K562 (cell line): ENCODE data around the gene WDR55. TPM values are rescaled to one million over a fixed set of nuclear protein-coding genes. Genes with fewer than 3 reads are reported as not detected.

Source experiments
- ARID3A ChIP-seq: IDR thresholded peaks from 2 replicates; pipeline ENCODE4 v1.6.1; 2012; ENCODE audit warnings: low read depth, low read length, improper control_type of control experiment, borderline replicate concordance
- BMI1 ChIP-seq: fragments of 150-350 bp; IDR thresholded peaks from 2 replicates; pipeline ENCODE4 v1.6.1; 2014; ENCODE audit warnings: low read length
- BRF1 ChIP-seq: IDR thresholded peaks from 3 replicates; pipeline ENCODE4 v1.6.1; 2011; ENCODE audit warnings: borderline replicate concordance, mild to moderate bottlenecking; ENCODE audit not compliant: insufficient read length; ENCODE audit errors: extremely low read depth
- CBFA2T2 ChIP-seq: fragments of 450-650 bp; conservative IDR thresholded peaks from 2 replicates; pipeline ENCODE4 v1.6.1; 2017; ENCODE audit warnings: mild to moderate bottlenecking
- CBFA2T3 ChIP-seq: fragments of 450-650 bp; IDR thresholded peaks from 2 replicates; pipeline ENCODE4 v1.6.1; 2017
- CREB1 ChIP-seq, 2 experiments: sonication (generic) in 1 of 2; formaldehyde crosslinking in 1 of 2; IDR thresholded peaks; 2 replicates each; pipeline versions ENCODE4 v1.6.1 to v1.8.0; 2012 to 2022; ENCODE audit warnings: inconsistent platforms in 1 of 2, mild to moderate bottlenecking in 1 of 2, missing genetic modification reagents in 1 of 2, moderate library complexity in 1 of 2
- CREB5 ChIP-seq: fragments of 250-450 bp; sonication (Bioruptor Pico); IDR thresholded peaks from 2 replicates; pipeline ENCODE4 v1.5.0; 2020; ENCODE audit warnings: mild to moderate bottlenecking
- DPF2 ChIP-seq: fragments of 450-650 bp; IDR thresholded peaks from 2 replicates; pipeline ENCODE4 v1.6.1; 2016
- HDAC3 ChIP-seq: fragments of 450-650 bp; IDR thresholded peaks from 2 replicates; pipeline ENCODE4 v1.6.1; 2018; ENCODE audit warnings: borderline replicate concordance, mild to moderate bottlenecking, moderate library complexity; ENCODE audit not compliant: partially characterized antibody
- HMG20B ChIP-seq: fragments of 250-450 bp; sonication (Bioruptor Pico); IDR thresholded peaks from 2 replicates; pipeline ENCODE4 v1.5.0; 2021; ENCODE audit warnings: mild to moderate bottlenecking
- MEIS2 ChIP-seq: fragments of 450-650 bp; IDR thresholded peaks from 2 replicates; pipeline ENCODE4 v1.6.1; 2014; ENCODE audit warnings: mild to moderate bottlenecking; ENCODE audit not compliant: partially characterized antibody
- RAD51 ChIP-seq: fragments of 450-650 bp; IDR thresholded peaks from 2 replicates; pipeline ENCODE4 v1.7.1; 2016; ENCODE audit warnings: low read depth, mild to moderate bottlenecking, borderline replicate concordance
- RBM39 ChIP-seq: fragments of 200-400 bp; formaldehyde crosslinking; optimal IDR thresholded peaks from 2 replicates; pipeline ENCODE3; 2018; ENCODE audit warnings: low read depth, low read length
- SMARCA4 ChIP-seq: fragments of 450-650 bp; IDR thresholded peaks from 2 replicates; pipeline ENCODE4 v1.6.1; 2016
- STAT5A ChIP-seq: IDR thresholded peaks from 2 replicates; pipeline ENCODE4 v1.6.1; 2012; ENCODE audit warnings: low read length, inconsistent platforms, borderline replicate concordance
- TAF1 ChIP-seq: IDR thresholded peaks from 2 replicates; pipeline ENCODE4 v1.6.1; 2011; ENCODE audit warnings: mild to moderate bottlenecking, low read length, moderate library complexity; ENCODE audit not compliant: insufficient read depth, control insufficient read depth, severe bottlenecking; ENCODE audit errors: extremely low read depth
- TFAP4 ChIP-seq: sonication (generic); formaldehyde crosslinking; IDR thresholded peaks from 2 replicates; pipeline ENCODE4 v1.8.0; 2022; ENCODE audit warnings: missing genetic modification reagents, mild to moderate bottlenecking, moderate library complexity, borderline replicate concordance
- U2AF1 ChIP-seq: fragments of 200-400 bp; formaldehyde crosslinking; optimal IDR thresholded peaks from 2 replicates; pipeline ENCODE3; 2017; ENCODE audit warnings: mild to moderate bottlenecking, low read depth, low read length, moderate library complexity
- VEZF1 ChIP-seq: fragments of 200-800 bp; sonication (Bioruptor generic); IDR thresholded peaks from 2 replicates; pipeline ENCODE4 v1.6.1; 2017; ENCODE audit warnings: missing genetic modification characterization, missing compliant biosample characterization
- ZNF232 ChIP-seq: sonication (generic); formaldehyde crosslinking; IDR thresholded peaks from 2 replicates; pipeline ENCODE4 v1.8.0; 2022; ENCODE audit warnings: mild to moderate bottlenecking, missing genetic modification reagents
- polyA plus RNA-seq, 8 experiments: library from polyadenylated mRNA; depleted of rRNA in 4 of 8; stranded (reverse) in 5 of 8; unstranded in 3 of 8; fragments of >200 nt; fragmentation: Nextera tagmentation in 2 of 8; fragmentation: Illumina TruSeq in 1 of 8; extraction: Ambion mirVana in 2 of 8; extraction: Trizol in 1 of 8; gene quantifications; 2 replicates each; pipeline versions ENCODE4 v1.2.1 to v1.2.3, GENCODE V29; 2011 to 2014; ENCODE audit warnings: inconsistent platforms in 1 of 8, missing spikeins in 1 of 8
- total RNA-seq, 7 experiments: library from RNA; depleted of rRNA in 6 of 7; stranded (reverse); fragments of >200 nt in 6 of 7; fragmentation: Illumina TruSeq in 2 of 7; extraction: Trizol in 2 of 7; gene quantifications; 2 replicates each; pipeline versions ENCODE4 v1.2.1 to v1.2.3, GENCODE V29; 2011 to 2021; ENCODE audit warnings: low replicate concordance in 1 of 7

WDR55 gene
- total and polyA plus RNA-seq, 9 of the 15 experiments (the other 6 are each of a cell fraction or from before 2014, with no cell fraction given): 5.2 to 45.0 (median 29.3) TPM

- no peak for TF ChIP-seq RBM39
- TF ChIP-seq MEIS2: peak; percentile 98
- TF ChIP-seq TAF1: no peak
- peak; percentile 79 for TF ChIP-seq TFAP4 (CRISPR knock-in tag)
- TF ChIP-seq BRF1: no peak
- peak; percentile 71 for TF ChIP-seq DPF2
- no peak for TF ChIP-seq U2AF1
- no peak for TF ChIP-seq RAD51
- TF ChIP-seq HMG20B (CRISPR knock-in tag): no peak
- 0 out of 2 replicates have a peak, but pooled peaks have one; percentile 24 for TF ChIP-seq SMARCA4
- peak; percentile 77 for TF ChIP-seq CBFA2T2
- no peak for TF ChIP-seq CREB5 (CRISPR knock-in tag)
- TF ChIP-seq ZNF232 (CRISPR knock-in tag): no peak
- no peak for TF ChIP-seq BMI1
- TF ChIP-seq HDAC3: no peak
- TF ChIP-seq VEZF1 (CRISPR knock-in tag): peak; percentile 75
- TF ChIP-seq CREB1 (IDR thresholded peaks at IDR 0.05): peak; percentile 17; the same call in 1 of the 2 replicates
- no peak for TF ChIP-seq CREB1 (CRISPR knock-in tag; IDR thresholded peaks at IDR 0.05)
- peak; percentile 44; the same call in 1 of the 2 replicates for TF ChIP-seq ARID3A
- peak; percentile 90 for TF ChIP-seq CBFA2T3
- TF ChIP-seq STAT5A: peak; percentile 61; the same call in 1 of the 2 replicates
Observed at GRCh38 chr5:140678993-140679392, 14.3 kb downstream of the WDR55 start (continued).
